ENCODE results near the gene DARS2.

DARS2 gene

DNA sequence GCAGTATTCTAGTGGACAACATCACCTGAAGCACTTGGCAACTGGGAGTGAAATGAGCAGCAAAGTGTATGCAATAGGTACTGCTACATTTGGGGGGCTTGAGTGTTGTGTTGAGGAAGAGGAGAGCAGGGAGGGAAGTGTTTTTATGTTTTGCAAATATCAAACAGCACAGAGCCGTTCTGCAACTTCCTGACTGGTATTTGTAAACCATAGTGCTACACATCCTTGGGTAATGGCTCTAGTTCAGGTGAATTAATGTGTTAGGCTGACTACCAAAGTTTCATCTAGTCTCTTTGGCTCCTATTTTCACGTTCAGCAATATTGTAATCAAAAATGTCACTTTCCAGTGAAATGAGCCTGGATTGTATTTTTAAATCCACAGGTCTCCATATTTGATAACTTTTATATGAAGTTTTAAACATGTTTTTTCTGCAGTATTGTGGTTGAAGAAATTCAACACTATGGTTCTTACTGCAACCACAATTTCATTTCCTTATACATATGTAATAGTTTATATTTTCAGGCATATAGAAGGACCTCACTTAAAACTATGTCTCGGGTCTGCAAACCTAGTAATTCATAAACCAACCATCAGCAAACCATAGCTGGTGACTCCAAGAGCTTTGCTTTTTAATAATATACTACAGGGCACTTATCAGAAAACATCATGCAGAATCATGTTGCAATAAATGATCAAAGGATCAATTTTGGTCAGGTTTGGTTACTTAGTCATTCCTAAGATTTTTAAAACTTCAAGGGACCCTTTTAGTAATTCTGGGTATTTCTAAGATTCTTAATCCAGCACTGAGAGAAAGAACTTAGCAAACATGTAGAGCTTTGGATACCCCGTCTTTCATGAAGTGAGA lies 62.5 kb downstream of the DARS2 start:
- no peak for DNase-seq (ENCODE audit: low spot score)
- FAIRE-seq = no peak

GRCh38 chr1:173887627-173888026 lies 63.2 kb downstream of the DARS2 start:
- no peak for FAIRE-seq
- DNase-seq (ENCODE audit: low spot score) = no peak

DNA sequence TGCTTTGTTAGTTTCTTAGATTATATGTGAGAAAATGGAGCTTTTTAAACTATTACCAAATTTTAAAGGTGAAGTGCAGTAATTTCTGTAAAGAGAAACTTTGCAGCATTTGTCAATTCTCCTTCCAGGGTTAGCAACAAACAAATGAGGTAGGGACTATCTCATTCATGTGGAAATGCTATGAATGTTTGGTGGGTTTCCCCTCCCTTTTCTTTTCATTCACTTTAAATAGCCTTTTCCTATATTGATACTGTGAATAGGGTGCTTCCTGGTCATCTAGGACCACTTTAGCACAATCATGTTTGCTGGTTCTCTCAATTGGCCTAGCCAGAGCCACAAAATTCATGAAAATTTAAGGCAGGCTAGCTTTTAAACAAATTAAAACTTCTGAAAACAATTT lies 64.3 kb downstream of the DARS2 start:
- no peak for FAIRE-seq
- DNase-seq (ENCODE audit: low spot score) = no peak

DNA sequence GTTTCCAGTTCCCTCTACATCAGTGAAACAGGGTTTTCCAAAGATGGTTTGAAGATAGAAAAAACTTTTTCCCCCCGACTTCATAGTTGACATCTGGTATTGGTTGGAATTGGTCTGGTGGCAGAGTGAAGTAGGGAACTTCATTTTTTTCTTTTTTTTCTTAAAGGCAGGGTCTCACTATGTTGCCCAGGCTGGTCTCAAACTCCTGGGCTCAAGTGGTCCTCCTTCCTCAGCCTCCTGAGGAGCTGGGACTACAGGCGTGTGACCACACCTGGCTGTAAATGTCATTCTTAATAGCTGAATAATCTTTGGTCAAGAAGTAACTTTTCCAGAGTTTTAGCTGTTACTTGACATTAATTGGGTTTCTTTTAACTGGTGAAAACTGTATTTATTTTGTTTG lies 65.4 kb downstream of the DARS2 start:
- DNase-seq (ENCODE audit: low spot score) (no peak), FAIRE-seq (no peak)

- DNase-seq (ENCODE audit: low spot score) (no peak), FAIRE-seq (no peak)
Observed at GRCh38 chr1:173893611-173894010, 69.1 kb downstream of the DARS2 start.

- DNase-seq (ENCODE audit: low spot score) = no peak
- FAIRE-seq = no peak
Observed at GRCh38 chr1:173894189-173894588, 69.7 kb downstream of the DARS2 start.

GRCh38 chr1:173900427-173900826 lies 76.0 kb downstream of the DARS2 start:
- DNase-seq (ENCODE audit: low spot score) (no peak), FAIRE-seq (no peak)

DNA sequence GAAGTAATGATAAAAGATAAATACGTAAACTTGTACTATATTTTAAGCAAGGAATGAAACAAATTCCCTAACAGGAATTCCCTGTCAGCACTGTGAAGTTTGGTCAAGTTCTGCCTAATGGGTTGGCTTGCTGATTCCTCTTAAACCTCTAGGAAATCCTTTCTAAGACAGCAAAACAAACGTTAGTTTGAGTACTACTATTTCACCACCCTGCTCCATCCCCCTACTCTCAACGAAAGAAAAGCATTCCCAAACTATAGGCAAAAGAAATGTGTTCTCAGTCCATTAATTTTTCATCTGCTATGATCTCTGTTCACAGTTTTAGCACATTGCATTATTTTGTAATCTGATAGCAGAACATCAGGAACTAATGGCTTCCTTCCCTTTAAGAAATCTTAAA lies 76.5 kb downstream of the DARS2 start:
- no peak for FAIRE-seq
- no peak for DNase-seq (ENCODE audit: low spot score)

GRCh38 chr1:173903827-173904531 lies 79.5 kb downstream of the DARS2 start:
- no peak for FAIRE-seq
- no peak for DNase-seq (ENCODE audit: low spot score)
